Stimulated activated CD4-positive, alpha-beta T cell treated with anti-CD3 and anti-CD28 coated beads, Interleukin-1b, Interleukin-23, amount 100 ng/mL, for 24 hours (primary cell): ENCODE data around the gene MTFMT.
"Not testable (repeated sequence)": the region's sequence is repeated elsewhere in the genome, so short reads cannot be mapped to it uniquely, and the experiment has no call there.

Experiments used
- DNase-seq, 4 experiments: peaks; one replicate each; pipeline ENCODE4 v3.0.0-alpha.2; 2020; ENCODE audit warnings: low read depth in 4 of 4, low spot score in 1 of 4

The MTFMT gene

GRCh38 chr15:65038836-65039235 is 9.4 kb upstream of the MTFMT start:
- no peak for DNase-seq

- DNase-seq: no peak
These were observed 9.0 kb upstream of the MTFMT start for GRCh38 chr15:65038428-65038827.

- DNase-seq: no peak
These were observed 7.9 kb upstream of the MTFMT start for GRCh38 chr15:65037309-65037708.

- no peak for DNase-seq
These were observed 5.3 kb upstream of the MTFMT start for GRCh38 chr15:65034719-65035118.

GRCh38 chr15:65033659-65034269 is 4.3 kb upstream of the MTFMT start:
- DNase-seq: no peak

- peak in 1 of 4 experiments; percentile 25 for DNase-seq
These were observed 3.5 kb upstream of the MTFMT start for GRCh38 chr15:65032801-65033537.

- DNase-seq: no peak
These were observed 333 bp upstream of the MTFMT start for GRCh38 chr15:65029736-65030208.

GRCh38 chr15:65028338-65028737 is 1.1 kb downstream of the MTFMT start:
- DNase-seq: no peak

GRCh38 chr15:65027593-65027992 is 1.8 kb downstream of the MTFMT start:
- DNase-seq: no peak

GRCh38 chr15:65026756-65027155 is 2.7 kb downstream of the MTFMT start:
- no peak for DNase-seq

- no peak for DNase-seq
These were observed 8.0 kb downstream of the MTFMT start for GRCh38 chr15:65021488-65021887.

- DNase-seq: no peak
These were observed 9.0 kb downstream of the MTFMT start for GRCh38 chr15:65020419-65020818.

GRCh38 chr15:65011198-65011597 is 18.2 kb downstream of the MTFMT start:
- DNase-seq: not testable (repeated sequence)

- no peak for DNase-seq
These were observed 20.5 kb downstream of the MTFMT start for GRCh38 chr15:65008983-65009382.

- no peak for DNase-seq
These were observed 22.6 kb downstream of the MTFMT start for GRCh38 chr15:65006876-65007275.

- DNase-seq: no peak
These were observed 24.4 kb downstream of the MTFMT start for GRCh38 chr15:65004993-65005392.

- no peak for DNase-seq
These were observed 31.6 kb downstream of the MTFMT start for GRCh38 chr15:64997745-64998375.

- DNase-seq: no peak
These were observed 32.4 kb downstream of the MTFMT start for GRCh38 chr15:64997066-64997465.

- no peak for DNase-seq
These were observed 36.1 kb downstream of the MTFMT start for GRCh38 chr15:64993290-64993689.

- no peak for DNase-seq
These were observed 37.8 kb downstream of the MTFMT start for GRCh38 chr15:64991536-64992135.

GRCh38 chr15:64990168-64990470 is 39.3 kb downstream of the MTFMT start:
- DNase-seq: no peak
